Esophagus squamous epithelium (tissue), 5 donors: Measurements from ENCODE around the gene IKZF2. TPM values are rescaled to one million over a fixed set of nuclear protein-coding genes. Genes with fewer than 3 reads are reported as not detected.

ENCODE experiments used
- DNase-seq: peaks from one replicate; lab custom pipeline; 2025; lab: John Stamatoyannopoulos, UW
- H3K27ac ChIP-seq, 4 donors: fragments of 200-600 bp; sonication (generic); one replicate each; pipeline ENCODE4 v1.5.1; 2016 to 2019; ENCODE audit warnings: mild to moderate bottlenecking in 1 of 4
- H3K27me3 ChIP-seq, 4 donors: fragments of 200-600 bp; sonication (generic); 1 replicate in 3 of 4; 2 replicates in 1 of 4; pipeline versions ENCODE4 v1.5.1 to v1.6.0; 2017 to 2021; ENCODE audit warnings: antibody characterized with exemption in 1 of 4
- H3K36me3 ChIP-seq, 3 donors: fragments of 200-600 bp; sonication (generic); one replicate each; pipeline ENCODE4 v1.5.1; 2016 to 2019
- H3K4me1 ChIP-seq, 3 donors: fragments of 200-600 bp; sonication (generic); one replicate each; pipeline ENCODE4 v1.5.1; 2017 to 2019
- H3K4me3 ChIP-seq, 4 donors: fragments of 200-600 bp; sonication (generic); 1 replicate in 3 of 4; 2 replicates in 1 of 4; pipeline ENCODE4 v1.5.1; 2016 to 2019; ENCODE audit warnings: mild to moderate bottlenecking in 2 of 4, moderate library complexity in 1 of 4
- H3K9me3 ChIP-seq, 3 donors: fragments of 200-600 bp; sonication (generic); one replicate each; pipeline ENCODE4 v1.5.1; 2016 to 2019
- CTCF ChIP-seq, 6 experiments: fragments of 450-650 bp in 4 of 6; fragments of 200-600 bp in 2 of 6; sonication (generic) in 2 of 6; IDR thresholded peaks; one replicate each; pipeline ENCODE4 v1.5.1; 2016 to 2019; ENCODE audit warnings: antibody characterized with exemption in 6 of 6, mild to moderate bottlenecking in 4 of 6, moderate library complexity in 4 of 6
- POLR2A ChIP-seq, 4 donors: fragments of 450-650 bp; IDR thresholded peaks; one replicate each; pipeline ENCODE4 v1.6.1; 2017; ENCODE audit warnings: antibody characterized with exemption in 4 of 4, mild to moderate bottlenecking in 4 of 4, moderate library complexity in 3 of 4
- WGBS, 2 donors: methylation state at CpG; one replicate each; pipeline ENCODE4 v1.1.5; 2018; 5-methylcytosine and 5-hydroxymethylcytosine counted together
- intact Hi-C: fragments of 100-400 bp; cut with DNase I; formaldehyde crosslinking; loops from one replicate; pipeline ENCODE4 v1.15.0; 2022
- total RNA-seq, 4 donors: library from RNA; depleted of rRNA; stranded (reverse); fragments of >200 nt; gene quantifications; one replicate each; pipeline ENCODE4 v1.1.0, GENCODE V29; 2016
- donor health status: DM: yes; HTN: yes; CAD: no.

IKZF2 gene
- total RNA-seq, 4 donors from 2014 or later = 44.1 to 96.1 (median 78.6) TPM

DNA sequence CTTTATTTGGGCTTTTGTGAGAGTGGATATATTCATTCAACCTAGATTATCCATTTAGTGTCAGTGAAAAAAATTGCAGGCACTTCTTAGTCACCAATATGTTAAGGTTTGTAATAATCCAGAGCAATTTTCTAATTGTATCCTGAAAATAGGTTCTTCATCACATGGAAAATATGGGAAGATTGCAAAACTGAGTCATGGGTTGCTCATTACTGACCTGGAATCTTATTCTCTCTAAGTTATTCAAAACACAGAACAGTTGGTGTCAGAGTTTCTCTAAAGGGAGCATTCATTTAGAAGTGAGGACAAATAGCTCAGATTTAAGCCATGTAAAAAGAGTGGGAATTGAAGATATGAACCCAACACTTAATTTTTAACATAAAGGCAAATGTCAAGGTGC lies 181.3 kb downstream of the IKZF2 start:
- Histone ChIP-seq H3K9me3 (no peaks in the 10 kb centered on the region), H3K27me3 (no peaks in the 10 kb centered on the region), H3K4me3 (no peak overlapping the region), H3K36me3 (peaks cover 0 to 20% (median 0%) of the 10 kb centered on the region in 3 donors), H3K4me1 (peaks cover 0 to 34% (median 0%) of the 10 kb centered on the region in 3 donors), H3K27ac (no peak overlapping the region)
- intact Hi-C loops = no loop called here
- TF ChIP-seq CTCF (IDR thresholded peaks at IDR 0.05) (no peak), POLR2A (IDR thresholded peaks at IDR 0.05) (no peak)
- DNase-seq = no peak

DNA sequence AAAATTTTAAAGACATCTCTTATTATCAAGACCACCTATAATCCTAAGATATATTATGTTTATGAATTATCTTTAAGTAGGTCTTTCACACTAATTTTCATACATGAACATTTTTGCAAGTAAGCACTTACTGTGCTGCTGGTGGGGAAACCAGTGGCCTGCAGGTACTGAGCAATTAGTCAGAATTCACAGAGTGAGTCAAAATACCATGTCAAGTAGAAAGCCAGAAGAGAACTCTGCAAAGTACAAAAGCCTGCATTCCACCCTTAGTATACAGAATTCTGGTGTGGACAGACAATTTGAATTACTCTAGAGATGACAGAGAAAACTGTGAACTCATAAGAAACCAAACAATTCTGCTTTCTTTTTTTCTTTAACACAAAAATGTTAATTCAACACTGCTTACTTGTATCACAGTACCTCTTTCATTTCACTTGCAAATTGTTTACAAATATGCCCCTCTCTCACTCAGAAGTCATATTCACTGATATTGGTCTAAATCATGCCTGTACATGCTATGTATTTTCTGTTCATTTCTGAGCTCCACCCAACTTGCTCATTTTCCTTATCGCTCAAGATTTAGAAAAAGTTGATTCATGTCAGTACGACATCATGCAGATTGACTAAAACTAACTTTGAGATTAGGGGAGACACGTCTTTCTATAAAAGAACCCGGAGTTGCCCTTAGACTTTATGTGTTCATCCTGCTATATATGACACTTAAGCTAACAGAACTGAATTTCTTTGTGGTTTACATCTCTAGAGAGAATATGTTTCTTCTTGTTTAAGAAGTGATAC lies 182.9 kb downstream of the IKZF2 start:
- TF ChIP-seq CTCF (IDR thresholded peaks at IDR 0.05) = no peak
- no peak for TF ChIP-seq POLR2A (IDR thresholded peaks at IDR 0.05)
- Histone ChIP-seq H3K4me3 (no peak overlapping the region), H3K27ac (peak overlapping the region in 2 of 4 donors; percentile 2 to 6), H3K4me1 (peaks cover 0 to 21% (median 0%) of the 10 kb centered on the region in 3 donors), H3K36me3 (peaks cover 0 to 34% (median 0%) of the 10 kb centered on the region in 3 donors), H3K9me3 (no peaks in the 10 kb centered on the region), H3K27me3 (no peaks in the 10 kb centered on the region)
- DNase-seq = no peak
- 26 to 39% methylated on average over 4 of the region's 4 CpGs for WGBS, 2 donors
- intact Hi-C loops = no loop called here

DNA sequence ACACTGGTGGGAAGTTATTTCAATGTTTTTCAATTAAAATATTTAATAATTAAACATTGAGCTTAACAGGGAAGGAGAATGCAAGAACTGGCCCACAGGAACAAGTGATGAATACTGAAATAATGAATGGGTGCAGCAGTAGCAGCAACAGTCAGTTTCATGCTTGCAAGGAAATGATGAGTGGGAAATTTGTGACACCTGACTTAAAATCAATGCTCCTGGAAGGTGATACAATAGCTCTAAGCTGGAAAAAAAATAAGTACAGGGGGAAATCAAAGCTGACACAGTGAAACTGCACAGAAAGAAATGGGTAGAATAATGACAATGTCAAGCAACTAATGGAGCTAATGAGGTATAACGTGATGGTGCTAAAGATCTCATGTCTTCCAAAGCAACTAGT lies 184.5 kb downstream of the IKZF2 start:
- H3K36me3 ChIP-seq = peaks cover 0 to 38% (median 0%) of the 10 kb centered on the region in 3 donors
- H3K4me1 ChIP-seq = peaks cover 0 to 21% (median 0%) of the 10 kb centered on the region in 3 donors
- no peak overlapping the region for H3K4me3 ChIP-seq
- 89% methylated on average over 1 of the region's 1 CpG for WGBS, 2 donors
- DNase-seq = no peak
- H3K9me3 ChIP-seq = no peaks in the 10 kb centered on the region
- no peaks in the 10 kb centered on the region for H3K27me3 ChIP-seq
- intact Hi-C loops = no loop called here
- TF ChIP-seq CTCF (IDR thresholded peaks at IDR 0.05) (no peak), POLR2A (IDR thresholded peaks at IDR 0.05) (no peak)
- H3K27ac ChIP-seq = no peak overlapping the region

- no peaks in the 10 kb centered on the region for H3K27me3 ChIP-seq
- H3K36me3 ChIP-seq = peaks cover 0 to 43% (median 0%) of the 10 kb centered on the region in 3 donors
- H3K4me3 ChIP-seq = no peak overlapping the region
- intact Hi-C loops = no loop called here
- TF ChIP-seq CTCF (IDR thresholded peaks at IDR 0.05) (no peak), POLR2A (IDR thresholded peaks at IDR 0.05) (no peak)
- no peak overlapping the region for H3K27ac ChIP-seq
- 64% methylated on average over 1 of the region's 1 CpG for WGBS, 2 donors
- DNase-seq = no peak
- H3K9me3 ChIP-seq = no peaks in the 10 kb centered on the region
- peaks cover 0 to 21% (median 1%) of the 10 kb centered on the region in 3 donors for H3K4me1 ChIP-seq
Observed at GRCh38 chr2:212962691-212963090, 188.7 kb downstream of the IKZF2 start.

GRCh38 chr2:212961255-212961654 lies 190.2 kb downstream of the IKZF2 start:
- Histone ChIP-seq H3K36me3 (peaks cover 0 to 41% (median 0%) of the 10 kb centered on the region in 3 donors), H3K27ac (no peak overlapping the region), H3K4me1 (peaks cover 5 to 35% (median 11%) of the 10 kb centered on the region in 3 donors), H3K27me3 (no peaks in the 10 kb centered on the region), H3K4me3 (no peak overlapping the region), H3K9me3 (no peaks in the 10 kb centered on the region)
- TF ChIP-seq CTCF (IDR thresholded peaks at IDR 0.05) = no peak
- no peak for TF ChIP-seq POLR2A (IDR thresholded peaks at IDR 0.05)
- 80 to 86% methylated on average over 1 of the region's 1 CpG for WGBS, 2 donors
- intact Hi-C loops = no loop called here
- DNase-seq = no peak
